GM19324 (cell line): Measurements from ENCODE around the gene RNF44.
"Not testable (repeated sequence)": the region's sequence is repeated elsewhere in the genome, so short reads cannot be mapped to it uniquely, and the experiment has no call there.

ENCODE experiments used
- ATAC-seq: cut with Tn5 transposase; IDR thresholded peaks from one replicate; pipeline ENCODE4 v1.9.1; 2021; ENCODE audit warnings: mild to moderate bottlenecking, moderate library complexity; ENCODE audit not compliant: unreplicated experiment, low FRiP score

Gene RNF44

GRCh38 chr5:176487160-176487559, 50.0 kb downstream of the RNF44 start:
- ATAC-seq, result not testable (repeated sequence)

GRCh38 chr5:176486189-176486757, 50.9 kb downstream of the RNF44 start:
- ATAC-seq, result no peak

- no peak for ATAC-seq
Observed at GRCh38 chr5:176485176-176485575, 52.0 kb downstream of the RNF44 start.

GRCh38 chr5:176481711-176482110, 55.5 kb downstream of the RNF44 start:
- ATAC-seq, result no peak
